Astrocyte (in vitro differentiated cells and primary cell): ENCODE measurements around the gene TMEM132E.

Experiments used
- EZH2 ChIP-seq: IDR thresholded peaks from 2 replicates; pipeline ENCODE4 v1.6.1; 2012; ENCODE audit warnings: mild to moderate bottlenecking, low read length, inconsistent platforms; ENCODE audit not compliant: insufficient read depth
- TF ChIP-seq, protein P1 (sequence below): IDR thresholded peaks from 2 replicates; pipeline ENCODE4 v1.5.1; 2011; ENCODE audit warnings: low read depth, mild to moderate bottlenecking, inconsistent platforms, low read length, moderate library complexity; ENCODE audit not compliant: insufficient read depth

DNA sequence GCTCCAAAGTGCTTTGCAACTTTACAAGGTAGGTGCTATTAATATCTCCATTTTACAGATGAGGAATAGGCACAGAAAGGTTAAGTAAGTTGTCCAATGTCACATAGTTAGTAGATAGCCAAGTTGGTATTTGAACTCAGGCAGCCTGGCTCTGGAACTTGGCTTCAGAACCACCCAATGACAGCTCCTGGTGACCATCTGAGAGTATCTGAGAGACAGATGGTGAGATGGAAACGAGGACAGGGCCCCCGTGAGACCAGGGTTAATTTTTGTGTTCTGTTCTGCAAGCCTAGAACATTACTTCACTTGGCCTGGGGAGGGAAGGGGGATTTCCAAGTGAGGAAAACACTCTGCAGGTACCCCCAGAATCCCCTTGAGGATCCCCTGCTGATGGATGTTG lies 9.8 kb upstream of the TMEM132E start:
- no peak for TF ChIP-seq EZH2
- TF ChIP-seq, protein P1, sequence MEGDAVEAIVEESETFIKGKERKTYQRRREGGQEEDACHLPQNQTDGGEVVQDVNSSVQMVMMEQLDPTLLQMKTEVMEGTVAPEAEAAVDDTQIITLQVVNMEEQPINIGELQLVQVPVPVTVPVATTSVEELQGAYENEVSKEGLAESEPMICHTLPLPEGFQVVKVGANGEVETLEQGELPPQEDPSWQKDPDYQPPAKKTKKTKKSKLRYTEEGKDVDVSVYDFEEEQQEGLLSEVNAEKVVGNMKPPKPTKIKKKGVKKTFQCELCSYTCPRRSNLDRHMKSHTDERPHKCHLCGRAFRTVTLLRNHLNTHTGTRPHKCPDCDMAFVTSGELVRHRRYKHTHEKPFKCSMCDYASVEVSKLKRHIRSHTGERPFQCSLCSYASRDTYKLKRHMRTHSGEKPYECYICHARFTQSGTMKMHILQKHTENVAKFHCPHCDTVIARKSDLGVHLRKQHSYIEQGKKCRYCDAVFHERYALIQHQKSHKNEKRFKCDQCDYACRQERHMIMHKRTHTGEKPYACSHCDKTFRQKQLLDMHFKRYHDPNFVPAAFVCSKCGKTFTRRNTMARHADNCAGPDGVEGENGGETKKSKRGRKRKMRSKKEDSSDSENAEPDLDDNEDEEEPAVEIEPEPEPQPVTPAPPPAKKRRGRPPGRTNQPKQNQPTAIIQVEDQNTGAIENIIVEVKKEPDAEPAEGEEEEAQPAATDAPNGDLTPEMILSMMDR: no peak
